Transverse colon (tissue), 4 donors: ENCODE measurements around the gene MMP25. TPM values are rescaled to one million over a fixed set of nuclear protein-coding genes. Genes with fewer than 3 reads are reported as not detected.
A peak's percentile ranks its signal among the peaks of the same experiment; 100 is the strongest.

Source experiments
- DNase-seq: peaks from one replicate; pipeline ENCODE4 v3.0.0-alpha.2; 2019
- H3K27ac ChIP-seq, 4 donors: fragments of 200-600 bp; sonication (generic); 2 replicates each; pipeline ENCODE4 v1.5.1; 2016 to 2018; ENCODE audit warnings: inconsistent platforms in 4 of 4
- H3K27me3 ChIP-seq: fragments of 200-600 bp; sonication (generic); 2 replicates; pipeline ENCODE4 v1.5.1; 2017; ENCODE audit warnings: inconsistent platforms
- H3K36me3 ChIP-seq, 4 donors: fragments of 200-600 bp; sonication (generic); 2 replicates each; pipeline ENCODE4 v1.5.1; 2017 to 2019; ENCODE audit warnings: inconsistent platforms in 4 of 4
- H3K4me1 ChIP-seq, 4 donors: fragments of 200-600 bp; sonication (generic); 2 replicates each; pipeline ENCODE4 v1.5.1; 2017 to 2020; ENCODE audit warnings: inconsistent platforms in 4 of 4
- H3K4me3 ChIP-seq, 4 donors: fragments of 200-600 bp; sonication (generic); 1 replicate in 1 of 4; 2 replicates in 3 of 4; pipeline versions ENCODE4 v1.5.1 to v1.6.1; 2017 to 2019; ENCODE audit warnings: inconsistent platforms in 4 of 4
- H3K9me3 ChIP-seq, 2 donors: fragments of 200-600 bp; sonication (generic); 2 replicates each; pipeline ENCODE4 v1.5.1; 2017 to 2019; ENCODE audit warnings: inconsistent platforms in 2 of 2
- EP300 ChIP-seq: sonication (generic); formaldehyde crosslinking; IDR thresholded peaks from one replicate; pipeline ENCODE4 v1.6.1; 2017; ENCODE audit warnings: antibody characterized with exemption, low read depth
- POLR2A ChIP-seq: fragments of 450-650 bp; IDR thresholded peaks from one replicate; pipeline ENCODE4 v1.6.1; 2016; ENCODE audit warnings: antibody characterized with exemption, mild to moderate bottlenecking, moderate library complexity
- POLR2AphosphoS5 ChIP-seq, 3 donors: sonication (generic); formaldehyde crosslinking; IDR thresholded peaks; one replicate each; pipeline ENCODE4 v1.6.1; 2016; ENCODE audit warnings: antibody characterized with exemption in 3 of 3
- WGBS, 2 donors: methylation state at CpG; one replicate each; pipeline ENCODE4 v1.1.5; 2018; ENCODE audit warnings: low coverage in 1 of 2; 5-methylcytosine and 5-hydroxymethylcytosine counted together
- in situ Hi-C, 4 donors: fragments of 200-750 bp; cut with MboI; loops; one replicate each; pipeline versions ENCODE4 v1.15.0 to v1.15.1; 2017; ENCODE audit warnings: low sequenced_read_pairs in 3 of 4, low pct_ligation_motif_present in 1 of 4, low pct_unique_long_range_greater_than_20kb in 1 of 4
- intact Hi-C: fragments of 100-400 bp; cut with DNase I; formaldehyde crosslinking; loops from one replicate; pipeline ENCODE4 v1.15.1; 2023; ENCODE audit warnings: low total_unique reads
- total RNA-seq, 4 donors: library from RNA; depleted of rRNA; stranded (reverse); fragments of >200 nt; gene quantifications; one replicate each; pipeline ENCODE4 v1.1.0, GENCODE V29; 2016
- TF ChIP-seq, protein P1 (sequence below), 5 experiments: fragments of 200-600 bp in 3 of 5; fragments of 450-650 bp in 2 of 5; sonication (generic) in 3 of 5; IDR thresholded peaks; 1 replicate in 2 of 5; 2 replicates in 3 of 5; pipeline ENCODE4 v1.5.1; 2016 to 2017; ENCODE audit warnings: antibody characterized with exemption in 5 of 5, inconsistent platforms in 3 of 5, mild to moderate bottlenecking in 2 of 5, moderate library complexity in 1 of 5

Gene MMP25
- total RNA-seq, 4 donors from 2014 or later: 1.6 to 9.4 (median 1.8) TPM; not detected in 1

DNA sequence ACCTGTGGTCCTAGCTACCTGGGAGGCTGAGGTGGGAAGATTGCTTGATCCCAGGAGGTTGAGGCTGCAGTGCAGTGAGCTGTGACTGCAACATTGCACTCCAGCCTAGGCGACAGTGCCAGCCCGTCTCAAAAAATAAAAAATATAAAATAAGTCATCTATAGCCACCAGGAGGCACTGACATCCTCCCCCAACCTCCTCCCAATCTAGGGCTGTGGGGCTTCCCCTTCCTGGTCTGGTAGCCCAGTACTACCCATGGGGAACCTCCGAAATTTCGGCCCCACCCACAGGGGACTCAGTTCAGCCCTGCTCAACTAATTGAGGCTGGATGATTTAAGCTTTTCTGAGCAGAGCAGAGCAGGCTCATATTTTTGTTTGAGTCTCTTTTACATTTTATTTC lies 49.5 kb downstream of the MMP25 start:
- in situ Hi-C loops: no loop called here
- no peak overlapping the region for H3K27ac ChIP-seq
- WGBS, 2 donors: 24% methylated on average over 4 of the region's 4 CpGs; no CpG with 5 or more reads in 1 of the 2 donors

DNA sequence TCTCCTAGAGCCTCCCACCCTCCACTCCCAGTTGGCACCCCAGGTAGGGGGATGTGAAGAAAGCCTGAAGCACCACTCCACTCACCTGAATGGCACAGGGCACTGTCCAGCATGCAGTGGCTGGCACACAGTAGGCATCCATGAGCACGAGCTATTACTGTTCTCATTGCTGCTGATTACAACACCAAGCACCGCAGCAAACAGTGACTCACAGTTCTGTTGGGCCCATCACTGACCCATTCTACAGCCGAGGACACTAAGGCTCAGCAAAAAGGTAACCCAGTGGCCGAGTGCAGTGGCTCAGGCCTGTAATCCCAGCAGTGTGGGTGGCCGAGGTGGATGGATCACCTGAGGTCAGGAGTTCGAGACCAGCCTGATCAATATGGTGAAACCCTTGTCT lies 50.0 kb downstream of the MMP25 start:
- peaks cover 29% of the 10 kb centered on the region for H3K27me3 ChIP-seq
- 80% methylated on average over 6 of the region's 6 CpGs; no CpG with 5 or more reads in 1 of the 2 donors for WGBS, 2 donors
- TF ChIP-seq, protein P1, sequence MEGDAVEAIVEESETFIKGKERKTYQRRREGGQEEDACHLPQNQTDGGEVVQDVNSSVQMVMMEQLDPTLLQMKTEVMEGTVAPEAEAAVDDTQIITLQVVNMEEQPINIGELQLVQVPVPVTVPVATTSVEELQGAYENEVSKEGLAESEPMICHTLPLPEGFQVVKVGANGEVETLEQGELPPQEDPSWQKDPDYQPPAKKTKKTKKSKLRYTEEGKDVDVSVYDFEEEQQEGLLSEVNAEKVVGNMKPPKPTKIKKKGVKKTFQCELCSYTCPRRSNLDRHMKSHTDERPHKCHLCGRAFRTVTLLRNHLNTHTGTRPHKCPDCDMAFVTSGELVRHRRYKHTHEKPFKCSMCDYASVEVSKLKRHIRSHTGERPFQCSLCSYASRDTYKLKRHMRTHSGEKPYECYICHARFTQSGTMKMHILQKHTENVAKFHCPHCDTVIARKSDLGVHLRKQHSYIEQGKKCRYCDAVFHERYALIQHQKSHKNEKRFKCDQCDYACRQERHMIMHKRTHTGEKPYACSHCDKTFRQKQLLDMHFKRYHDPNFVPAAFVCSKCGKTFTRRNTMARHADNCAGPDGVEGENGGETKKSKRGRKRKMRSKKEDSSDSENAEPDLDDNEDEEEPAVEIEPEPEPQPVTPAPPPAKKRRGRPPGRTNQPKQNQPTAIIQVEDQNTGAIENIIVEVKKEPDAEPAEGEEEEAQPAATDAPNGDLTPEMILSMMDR (IDR thresholded peaks at IDR 0.05): no peak
- TF ChIP-seq EP300: no peak
- TF ChIP-seq POLR2AphosphoS5 (IDR thresholded peaks at IDR 0.05): no peak
- TF ChIP-seq POLR2A: no peak
- no peak overlapping the region for H3K27ac ChIP-seq
- no peak overlapping the region for H3K4me3 ChIP-seq
- H3K9me3 ChIP-seq: no peaks in the 10 kb centered on the region
- in situ Hi-C loops (no loop called here), intact Hi-C loops (no loop called here)
- peaks cover 4 to 16% (median 10%) of the 10 kb centered on the region in 4 donors for H3K4me1 ChIP-seq
- H3K36me3 ChIP-seq: no peaks in the 10 kb centered on the region
- DNase-seq: no peak

More for the DNA sequence above, 49.5 kb downstream of the MMP25 start:
- no peaks in the 10 kb centered on the region for H3K36me3 ChIP-seq
- peak; percentile 51 for DNase-seq
- H3K4me1 ChIP-seq: peaks cover 4 to 15% (median 8%) of the 10 kb centered on the region in 4 donors
- intact Hi-C loops: no loop called here
- no peaks in the 10 kb centered on the region for H3K9me3 ChIP-seq
- H3K27me3 ChIP-seq: peaks cover 29% of the 10 kb centered on the region
- no peak for TF ChIP-seq EP300
- TF ChIP-seq, protein P1 (IDR thresholded peaks at IDR 0.05): peak in 4 of 5 experiments; percentile 19 to 40 (median 26)
- TF ChIP-seq POLR2A: no peak
- no peak for TF ChIP-seq POLR2AphosphoS5 (IDR thresholded peaks at IDR 0.05)
- no peak overlapping the region for H3K4me3 ChIP-seq

DNA sequence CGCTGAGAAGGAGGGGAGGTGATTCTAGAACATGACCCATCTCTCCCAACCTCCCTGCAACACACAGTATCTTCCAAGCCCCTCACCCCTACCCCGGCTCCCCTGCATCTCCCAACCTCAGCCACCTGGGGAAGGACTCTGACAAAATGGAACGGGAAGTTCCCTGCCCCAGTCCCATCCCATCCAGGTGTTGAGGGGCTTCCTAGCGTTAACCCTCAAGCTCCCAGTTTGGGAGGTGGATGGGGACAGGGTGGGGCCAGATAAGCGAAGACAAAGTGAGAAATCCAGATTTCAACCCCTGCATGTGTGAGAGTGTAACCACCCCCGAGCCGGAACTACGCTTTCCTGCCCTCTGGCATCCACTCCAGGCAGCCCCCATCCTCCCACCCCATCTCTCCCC lies 50.9 kb downstream of the MMP25 start:
- Histone ChIP-seq H3K36me3 (no peaks in the 10 kb centered on the region), H3K9me3 (no peaks in the 10 kb centered on the region), H3K27me3 (peaks cover 24% of the 10 kb centered on the region), H3K4me3 (no peak overlapping the region), H3K4me1 (peaks cover 4 to 16% (median 10%) of the 10 kb centered on the region in 4 donors), H3K27ac (no peak overlapping the region)
- no peak for DNase-seq
- WGBS, 2 donors: 57% methylated on average over 8 of the region's 8 CpGs; no CpG with 5 or more reads in 1 of the 2 donors
- in situ Hi-C loops (no loop called here), intact Hi-C loops (no loop called here)
- no peak for TF ChIP-seq POLR2AphosphoS5 (IDR thresholded peaks at IDR 0.05)

DNA sequence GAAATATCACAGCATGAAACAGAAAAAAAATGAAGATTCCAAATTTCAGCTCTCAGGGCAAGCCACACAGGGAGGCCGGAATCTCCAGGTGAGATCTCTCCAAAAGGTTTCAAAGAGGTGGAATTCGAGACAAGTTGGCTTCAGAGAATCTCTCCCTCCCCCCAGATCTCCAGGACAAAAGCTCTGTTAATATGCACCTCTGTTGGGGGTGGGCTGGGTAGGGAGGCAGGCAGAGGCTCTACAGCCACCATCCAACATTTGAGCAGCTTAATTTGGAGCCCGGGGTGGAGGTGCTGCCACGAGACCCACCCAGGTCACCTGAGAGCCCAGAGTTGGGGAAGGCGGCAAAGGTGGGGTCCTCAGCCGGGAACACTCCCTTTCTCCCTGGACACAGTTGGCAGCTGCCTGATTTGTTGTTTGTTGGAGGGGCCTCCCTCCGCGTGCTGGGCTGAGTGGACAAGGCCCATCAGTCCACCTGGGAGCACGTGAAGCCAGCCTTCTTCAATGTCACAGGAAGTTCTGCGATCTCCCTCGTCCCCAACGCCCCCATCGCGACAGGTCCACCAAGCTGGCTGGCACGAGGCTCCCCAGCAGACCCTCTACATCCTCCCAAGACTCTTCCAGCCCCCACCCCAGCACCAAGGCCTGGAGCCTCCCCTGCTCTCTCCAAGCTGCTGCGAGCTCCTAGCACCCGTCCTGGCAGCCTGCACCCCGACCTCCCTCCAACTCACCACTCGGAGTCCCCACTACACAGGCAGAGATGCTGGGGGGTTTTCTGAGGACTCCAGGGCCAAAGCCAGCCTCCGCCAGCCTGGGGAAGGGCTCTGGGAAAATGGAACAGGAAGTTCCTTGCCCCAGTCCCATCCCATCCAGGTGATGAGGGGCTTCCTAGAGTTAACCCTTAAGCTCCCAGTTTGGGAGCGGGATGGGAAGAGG lies 52.4 kb downstream of the MMP25 start, which contains the start of gene ZSCAN10:
TSS of gene ZSCAN10 (minus strand) at position 836 of the 936 bp plus-strand sequence. CDS start 6,357 bp downstream, outside the sequence.
- DNase-seq: no peak
- Histone ChIP-seq H3K27ac (peak within 1 kb of the TSS in 2 of 4 donors; percentile 22 to 32), H3K36me3 (no peaks in the 10 kb centered on the region), H3K4me3 (peak within 1 kb of the TSS in 2 of 4 donors; percentile 7 to 34), H3K4me1 (peaks cover 4 to 16% (median 10%) of the 10 kb centered on the region in 4 donors), H3K27me3 (peaks cover 19% of the 10 kb centered on the region), H3K9me3 (no peaks in the 10 kb centered on the region)
- 40 to 52% methylated on average over 1 to 21 of the region's 21 CpGs for WGBS, 2 donors
- in situ Hi-C loops (no loop called here), intact Hi-C loops (no loop called here)
- TF ChIP-seq POLR2AphosphoS5 (IDR thresholded peaks at IDR 0.05): no peak
- TF ChIP-seq EP300: no peak
- TF ChIP-seq POLR2A: no peak
- TF ChIP-seq, protein P1 (IDR thresholded peaks at IDR 0.05): no peak
